A204.1 (cell line): Measurements from ENCODE around the gene IP6K1.
"Not testable (repeated sequence)": the region's sequence is repeated elsewhere in the genome, so short reads cannot be mapped to it uniquely, and the experiment has no call there.

Experiments
- FAIRE-seq: peaks from 2 replicates; lab custom pipeline; 2012; peaks lifted over from hg19 to GRCh38; lab: Jason Lieb, UNC

The IP6K1 gene

DNA sequence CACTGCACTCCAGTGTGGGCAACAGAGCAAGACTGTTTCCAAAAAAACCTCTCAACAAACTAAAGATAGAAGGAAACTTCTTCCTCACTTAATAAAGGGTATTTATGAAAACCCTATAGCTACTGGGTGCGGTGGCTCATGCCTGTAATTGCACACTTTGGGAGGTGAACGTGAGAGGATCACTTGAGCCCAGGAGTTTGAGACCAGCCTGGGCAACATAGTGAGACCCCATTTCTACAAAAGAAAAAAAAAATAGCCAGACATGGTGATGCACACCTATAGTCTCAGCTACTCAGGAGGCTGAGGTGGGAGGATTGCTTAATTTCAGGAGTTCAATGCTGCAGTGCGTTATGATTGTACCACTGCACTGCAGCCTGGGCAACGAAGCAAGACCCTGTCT, 22.4 kb downstream of the IP6K1 start:
- FAIRE-seq, result no peak

DNA sequence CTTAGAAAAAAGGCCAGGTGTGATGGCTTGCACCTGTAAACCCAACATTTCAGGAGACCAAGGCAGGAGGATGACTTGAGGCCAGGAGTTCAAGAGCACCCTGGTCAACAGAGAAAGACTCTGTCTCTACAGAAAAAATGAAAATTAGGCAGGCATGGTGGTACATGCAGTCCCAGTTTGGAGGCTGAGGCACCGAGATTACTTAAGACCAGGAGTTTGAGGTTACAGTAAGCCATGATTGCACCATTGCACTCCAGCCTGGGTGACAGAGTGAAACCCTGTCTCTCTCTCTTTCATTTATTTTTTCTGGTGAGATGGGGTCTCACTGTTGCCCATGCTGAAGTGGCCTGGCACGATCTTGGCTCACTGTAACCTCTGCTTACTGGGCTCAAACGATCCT, 24.7 kb downstream of the IP6K1 start:
- no peak for FAIRE-seq

DNA sequence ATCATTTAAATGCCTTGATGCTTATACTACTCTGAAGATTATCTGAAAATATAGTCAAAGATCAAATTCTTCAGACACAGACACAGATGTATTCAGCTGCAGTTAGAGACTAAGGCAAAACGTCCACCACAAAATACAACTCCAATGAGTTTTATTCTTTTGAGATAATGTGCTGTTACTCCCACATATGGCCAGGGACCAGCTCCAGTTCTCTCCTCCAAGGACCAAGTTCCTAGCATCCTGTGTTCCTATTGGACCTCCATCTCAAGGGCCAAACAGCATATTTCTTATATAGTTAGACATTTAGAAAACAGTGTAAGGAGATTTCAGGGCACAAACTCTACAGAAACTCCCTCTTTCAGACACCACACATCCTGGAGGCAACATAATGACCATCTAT, 27.1 kb downstream of the IP6K1 start:
- FAIRE-seq, result no peak

DNA sequence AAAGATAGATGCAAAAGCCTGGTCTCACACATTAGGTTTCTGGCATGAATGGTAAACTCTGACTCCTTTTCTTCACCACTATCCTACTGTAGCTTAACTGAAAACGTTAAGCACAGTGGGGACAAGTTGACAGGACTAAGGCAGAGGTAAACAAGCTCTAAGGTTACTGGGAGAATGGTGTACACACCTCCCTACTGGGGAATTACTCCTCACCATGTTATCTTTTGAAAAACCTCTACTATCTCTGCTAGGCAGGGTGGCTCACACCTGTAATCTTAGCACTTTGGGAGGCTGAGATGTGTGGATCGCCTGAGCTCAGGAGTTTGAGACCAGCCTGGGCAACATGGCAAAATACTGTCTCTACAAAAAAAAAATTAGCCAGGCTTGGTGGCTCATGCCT, 29.1 kb downstream of the IP6K1 start:
- FAIRE-seq, result no peak

DNA sequence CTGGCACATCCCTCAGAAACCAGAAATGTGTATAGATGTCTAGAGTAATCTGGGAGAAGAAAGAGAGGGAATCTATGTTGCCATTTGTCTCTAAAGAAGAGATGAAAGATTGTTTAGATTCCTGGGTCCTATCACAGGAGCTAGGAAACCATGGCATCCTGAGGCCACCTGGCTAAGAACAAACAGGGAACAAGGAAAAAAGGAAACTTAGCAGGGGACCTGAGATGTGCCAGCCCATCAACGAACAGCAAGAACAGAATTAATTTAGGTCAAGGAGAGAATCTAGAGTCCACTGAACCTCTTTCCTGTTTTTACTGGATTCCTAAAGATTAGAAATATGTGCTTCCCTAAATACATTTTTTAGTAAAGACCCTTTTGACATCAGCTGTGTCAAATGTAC, 30.3 kb downstream of the IP6K1 start:
- FAIRE-seq, result no peak

DNA sequence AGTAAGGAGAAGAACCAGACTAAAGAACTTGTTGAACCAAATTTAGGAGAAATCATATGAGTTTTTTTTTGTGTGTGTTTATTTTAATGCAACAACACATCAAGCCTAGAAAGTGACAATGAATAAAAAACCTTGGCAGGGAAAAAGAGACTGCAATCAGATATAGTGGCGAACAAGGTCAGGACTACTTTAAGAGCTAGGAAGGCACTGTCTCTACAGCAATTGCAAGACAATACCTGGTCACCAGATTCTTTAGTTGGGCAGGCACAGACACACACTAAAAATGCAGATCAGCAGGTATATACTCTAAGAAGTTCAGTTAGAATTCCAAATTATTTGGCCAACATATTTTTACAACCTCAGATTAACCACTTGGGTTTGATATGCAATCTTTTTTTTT, 31.8 kb downstream of the IP6K1 start:
- FAIRE-seq, result no peak

DNA sequence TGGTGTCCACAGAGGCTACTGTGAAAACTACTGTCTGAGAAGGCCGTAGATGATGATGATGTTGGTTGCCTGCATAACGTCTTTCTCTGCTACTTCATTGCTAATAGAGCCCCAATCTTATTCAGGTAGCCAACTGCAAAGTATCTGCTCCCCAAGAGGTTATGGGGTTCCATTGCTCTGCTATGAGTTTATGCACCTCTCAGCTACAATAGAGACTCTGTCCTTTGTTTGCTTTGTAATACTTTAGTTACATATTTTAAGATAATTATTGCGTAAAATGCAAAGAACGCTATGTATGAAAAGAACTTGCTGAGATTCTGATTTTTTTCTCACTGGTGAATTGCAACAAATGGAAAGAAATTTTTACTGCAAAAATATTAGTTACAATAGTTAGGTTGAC, 34.8 kb downstream of the IP6K1 start:
- FAIRE-seq, result no peak

DNA sequence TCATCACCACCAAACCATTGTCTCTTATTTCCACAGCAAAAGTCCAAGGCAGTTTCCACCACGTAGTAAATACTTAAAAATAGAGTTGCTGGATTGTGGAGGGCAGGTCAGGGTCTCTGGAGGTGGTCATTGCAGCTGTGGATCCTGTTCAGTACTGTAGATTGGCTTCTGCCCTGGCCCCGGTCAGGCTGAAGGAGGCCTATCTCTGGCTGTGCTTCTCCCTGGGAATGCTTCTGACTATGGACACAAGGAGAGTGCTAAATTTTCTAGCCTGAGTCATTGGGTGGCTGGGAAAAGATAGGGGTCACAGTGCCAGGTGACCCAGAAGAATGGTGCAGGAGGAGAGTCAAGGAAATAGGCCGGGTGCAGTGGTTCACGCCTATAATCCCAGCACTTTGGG, 36.3 kb downstream of the IP6K1 start:
- FAIRE-seq, result no peak

DNA sequence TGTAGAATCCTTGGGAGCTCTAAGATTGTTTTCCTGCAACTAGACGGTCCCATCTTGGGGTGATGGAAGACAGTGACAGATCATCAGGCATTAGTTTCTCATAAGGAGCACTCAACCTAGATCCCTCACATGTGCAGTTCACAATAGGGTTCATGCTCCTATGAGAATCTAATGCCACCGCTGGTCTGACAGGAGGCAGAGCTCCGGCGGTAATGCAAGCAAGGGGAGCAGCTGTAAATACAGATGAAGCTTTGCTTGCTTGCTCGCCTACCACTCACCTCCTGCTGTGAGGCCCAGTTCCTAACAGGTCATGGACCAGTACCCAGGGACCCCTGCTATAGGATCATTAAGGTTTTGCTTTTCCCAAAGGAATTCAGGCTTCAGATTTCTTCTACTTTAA, 37.5 kb downstream of the IP6K1 start:
- not testable (repeated sequence) for FAIRE-seq

DNA sequence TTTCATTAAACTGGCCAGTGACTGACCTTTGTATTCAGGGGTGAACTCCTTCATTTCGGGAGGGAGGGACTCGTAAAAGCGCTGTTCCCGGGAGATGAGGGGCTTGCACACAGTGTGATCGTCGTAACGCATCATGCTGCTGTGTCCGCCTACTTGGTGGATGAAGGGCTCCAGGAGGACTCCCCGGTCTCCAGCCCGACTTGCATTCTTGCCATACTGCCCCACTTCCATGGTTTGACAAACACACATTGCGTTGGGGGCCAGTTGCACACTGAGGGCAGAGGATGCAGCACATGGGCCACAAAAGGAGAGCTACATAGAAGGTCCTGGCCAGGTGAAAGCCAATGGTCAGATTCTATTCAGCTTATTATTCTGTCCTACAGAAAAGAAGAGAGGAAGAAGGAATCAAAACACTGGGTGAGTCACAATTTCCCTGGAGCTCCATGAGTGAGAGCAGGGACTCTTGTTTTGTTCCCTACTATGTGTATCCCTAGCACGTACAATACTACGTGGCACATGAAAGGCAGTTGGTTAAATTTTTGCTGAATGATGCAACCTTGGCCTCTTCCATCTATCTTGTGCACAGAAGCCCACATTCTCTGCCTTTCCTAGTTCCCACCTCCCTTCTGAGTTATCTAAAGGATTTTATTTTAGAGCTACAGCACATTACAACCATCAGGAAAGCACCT, 38.4 kb downstream of the IP6K1 start:
- FAIRE-seq, result no peak

DNA sequence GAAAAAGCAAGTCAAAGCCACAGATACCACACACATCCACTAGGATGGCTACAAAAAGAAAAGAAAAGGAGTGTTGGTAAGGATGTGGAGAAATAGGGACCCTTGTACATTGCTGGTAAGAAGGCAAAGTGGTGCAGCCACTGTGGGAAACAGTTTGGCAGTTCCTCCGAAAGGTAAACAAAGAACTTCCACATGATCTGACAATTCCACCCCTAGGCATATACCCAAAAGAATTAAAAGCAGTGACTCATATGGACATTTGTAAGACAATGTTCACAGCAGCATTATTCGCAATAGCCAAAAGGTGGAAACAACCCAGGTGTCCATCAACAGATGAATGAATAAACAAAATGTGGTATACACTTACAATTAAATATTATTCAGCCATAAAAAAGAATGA, 40.4 kb downstream of the IP6K1 start:
- FAIRE-seq, result no peak

DNA sequence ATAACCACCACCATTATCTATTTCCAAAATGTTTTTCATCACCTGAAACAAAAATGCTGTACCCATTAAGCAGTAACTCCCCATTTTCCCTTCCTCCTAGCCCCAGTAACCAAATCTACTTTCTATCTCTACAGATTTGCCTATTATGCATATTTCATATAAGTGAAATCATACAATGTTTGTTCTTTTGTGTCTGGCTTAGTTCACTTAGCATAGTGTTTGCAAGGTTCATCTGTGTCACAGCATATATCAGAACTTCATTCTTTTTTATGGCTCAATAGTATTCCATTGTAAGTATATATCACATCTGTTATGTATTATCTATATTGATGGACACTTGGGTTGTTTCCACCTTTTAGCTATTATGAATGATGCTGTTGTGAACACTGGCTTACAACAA, 45.9 kb downstream of the IP6K1 start:
- FAIRE-seq, result no peak

DNA sequence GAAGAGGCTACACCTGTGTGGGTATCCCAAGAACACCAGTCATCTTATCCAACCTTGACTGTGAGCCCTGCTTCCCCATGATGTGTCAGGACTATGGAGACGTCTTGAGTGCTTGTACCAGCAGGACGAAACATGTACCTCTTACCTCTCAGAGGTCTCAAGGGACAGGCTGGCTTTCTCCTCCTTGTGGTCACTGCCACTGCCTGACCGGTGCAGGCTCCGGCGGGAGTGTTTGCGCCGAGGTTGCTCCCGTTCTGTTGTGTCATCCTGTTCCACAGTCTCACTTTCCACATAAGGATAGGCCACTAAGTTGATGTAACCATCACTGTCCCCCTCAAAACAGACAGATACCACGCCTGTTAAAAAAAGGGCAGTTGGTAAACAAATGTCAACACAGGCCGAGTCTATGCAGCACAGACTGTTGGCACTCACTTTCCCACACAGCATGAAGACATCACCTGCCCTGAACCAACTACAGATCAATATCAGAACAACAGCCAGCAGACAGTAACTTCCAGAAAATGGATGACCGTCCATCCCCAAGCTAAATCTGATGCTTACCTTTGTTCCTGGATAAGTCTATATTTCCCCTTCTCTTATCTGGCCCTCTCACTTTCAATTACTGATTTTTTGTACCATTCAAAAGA, 48.2 kb downstream of the IP6K1 start:
- no peak for FAIRE-seq

DNA sequence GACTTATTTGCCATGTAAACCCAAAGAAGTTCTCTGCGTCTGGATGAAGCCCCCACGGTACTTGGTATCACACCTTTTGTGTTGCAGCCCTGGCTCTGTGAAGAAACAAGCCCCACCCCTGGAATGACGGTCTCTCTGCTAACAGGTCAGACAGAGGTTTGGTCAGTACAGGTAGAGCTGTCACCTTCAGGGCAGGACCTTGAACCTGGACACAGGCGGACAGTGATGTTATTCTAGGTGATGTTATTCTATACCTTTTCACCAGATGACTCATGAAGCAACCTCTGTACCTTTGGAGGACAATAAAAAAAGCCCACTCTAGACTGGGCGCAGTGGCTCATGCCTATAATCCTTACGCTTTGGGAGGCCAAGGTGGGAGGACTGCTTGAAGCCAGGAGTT, 51.6 kb downstream of the IP6K1 start:
- no peak for FAIRE-seq

DNA sequence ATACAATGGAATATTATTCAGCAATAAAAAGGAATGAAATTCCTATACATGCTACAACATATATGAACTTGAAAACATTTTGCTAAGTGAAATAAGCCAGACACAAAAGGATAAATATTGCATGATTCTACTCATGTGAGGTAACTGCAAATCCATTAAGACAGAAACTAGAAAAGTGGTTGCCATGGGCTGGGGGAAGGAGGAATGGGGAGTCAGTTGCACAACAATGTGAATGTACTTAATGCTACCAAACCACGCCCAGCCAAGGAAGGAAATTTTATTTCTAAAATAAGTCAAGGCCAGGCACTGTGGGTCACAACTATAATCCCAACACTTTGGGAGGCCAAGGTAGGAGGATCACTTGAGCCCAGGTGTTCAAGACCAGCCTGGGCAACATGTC, 52.8 kb downstream of the IP6K1 start:
- FAIRE-seq, result no peak

DNA sequence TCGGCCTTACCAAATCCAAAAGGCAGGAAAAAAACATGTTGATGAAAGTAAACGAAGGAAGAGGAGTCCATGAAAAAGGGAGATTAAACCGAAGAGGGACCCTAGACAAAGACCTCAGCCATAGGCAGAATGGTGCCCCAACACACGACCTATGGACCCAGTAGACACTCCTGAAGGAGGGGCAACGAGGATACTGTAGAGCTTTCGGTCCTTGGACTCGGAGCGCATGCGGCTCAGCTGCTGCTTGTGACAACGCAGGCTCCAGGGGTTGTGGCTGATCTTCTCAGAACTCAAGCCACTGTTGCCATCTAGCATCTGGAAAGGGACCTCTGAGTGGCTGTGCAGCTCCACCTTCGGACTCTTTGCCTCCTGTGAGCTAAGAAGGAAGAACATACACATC, 53.7 kb downstream of the IP6K1 start:
- no peak for FAIRE-seq

DNA sequence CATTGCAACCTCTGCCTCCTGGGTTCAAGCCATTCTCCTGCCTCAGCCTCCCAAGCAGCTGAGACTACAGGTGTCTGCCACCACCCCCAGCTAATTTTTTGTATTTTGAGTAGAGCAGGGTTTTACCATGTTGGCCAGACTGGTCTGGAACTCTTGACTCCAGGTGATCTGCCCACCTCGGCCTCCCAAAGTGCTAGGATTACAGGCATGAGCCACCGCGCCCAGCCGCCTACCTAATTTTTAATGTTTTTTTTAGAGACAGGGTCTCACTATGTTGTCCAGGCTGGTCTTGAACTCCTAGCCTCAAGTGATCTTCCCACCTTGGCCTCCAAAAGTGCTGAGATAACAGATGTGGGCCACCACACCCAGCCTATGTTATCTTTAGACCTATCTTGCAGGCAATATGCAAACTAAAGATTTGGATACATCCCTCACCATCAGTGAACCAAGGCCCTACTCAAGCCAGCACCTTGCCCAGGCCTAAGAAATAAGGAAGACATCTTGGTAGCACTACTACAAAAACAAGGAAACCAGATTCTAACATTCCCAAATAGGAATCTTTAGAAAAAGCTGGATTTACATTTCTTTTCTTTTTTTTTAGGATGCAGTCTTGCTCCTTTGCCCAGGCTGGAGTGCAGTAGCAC, 56.3 kb downstream of the IP6K1 start:
- no peak for FAIRE-seq

DNA sequence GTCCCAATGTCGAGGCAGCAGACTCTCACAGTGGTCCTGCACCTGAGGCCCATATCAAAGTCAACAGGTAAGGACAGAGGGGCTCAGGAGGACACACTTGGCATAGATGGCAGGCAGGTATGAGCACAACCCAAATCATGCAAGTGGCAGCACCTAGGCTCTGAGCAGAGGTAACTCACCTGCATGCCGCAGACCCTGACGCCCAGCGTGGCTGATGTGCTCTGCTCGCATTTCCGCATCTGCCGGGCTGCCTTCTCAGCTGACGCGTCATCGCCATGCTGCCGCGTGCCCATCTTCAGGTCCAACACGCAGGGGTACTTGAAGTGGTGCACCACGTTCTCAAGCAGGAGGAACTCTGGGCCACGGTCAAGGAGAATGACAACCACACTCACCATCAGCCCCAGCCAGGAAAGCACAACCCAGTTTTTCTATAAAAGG, 58.4 kb downstream of the IP6K1 start:
- no peak for FAIRE-seq

DNA sequence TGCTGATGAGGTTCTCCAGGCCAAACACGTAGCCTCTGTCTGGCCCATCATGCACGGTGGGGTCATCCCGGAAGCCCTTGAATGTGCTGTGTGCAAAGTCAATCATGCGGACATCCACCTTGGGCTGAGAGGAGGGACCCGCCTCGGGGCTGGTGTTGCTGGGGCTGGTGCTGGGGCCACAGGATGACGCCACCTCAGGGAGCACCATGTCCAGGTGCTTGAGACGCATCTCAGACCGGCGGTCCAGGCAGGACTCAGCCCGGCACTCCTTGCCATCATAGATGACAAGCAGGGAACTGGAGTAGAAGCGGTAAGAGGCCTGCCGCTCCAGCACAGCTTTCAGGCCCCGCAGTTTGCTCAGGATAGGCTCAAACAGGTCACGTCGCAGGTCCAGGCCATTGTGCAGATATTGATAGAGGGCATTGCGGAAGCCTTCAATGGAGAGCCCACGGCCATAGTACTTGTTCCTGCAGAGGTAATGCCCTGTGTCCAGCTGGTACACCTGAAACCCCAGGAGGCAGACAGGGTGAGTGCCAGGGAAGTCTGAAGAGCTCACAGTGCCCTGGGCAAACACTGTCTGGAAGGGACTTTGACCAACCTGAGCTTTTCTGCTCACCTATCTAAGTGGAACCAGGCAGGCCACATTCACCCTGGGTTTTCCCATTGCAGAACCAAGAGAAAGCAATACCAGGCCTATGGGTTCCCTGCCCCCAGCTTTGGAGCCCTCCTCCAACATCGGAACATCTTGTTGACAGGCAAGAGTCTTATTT, 59.0 kb downstream of the IP6K1 start:
- no peak for FAIRE-seq

DNA sequence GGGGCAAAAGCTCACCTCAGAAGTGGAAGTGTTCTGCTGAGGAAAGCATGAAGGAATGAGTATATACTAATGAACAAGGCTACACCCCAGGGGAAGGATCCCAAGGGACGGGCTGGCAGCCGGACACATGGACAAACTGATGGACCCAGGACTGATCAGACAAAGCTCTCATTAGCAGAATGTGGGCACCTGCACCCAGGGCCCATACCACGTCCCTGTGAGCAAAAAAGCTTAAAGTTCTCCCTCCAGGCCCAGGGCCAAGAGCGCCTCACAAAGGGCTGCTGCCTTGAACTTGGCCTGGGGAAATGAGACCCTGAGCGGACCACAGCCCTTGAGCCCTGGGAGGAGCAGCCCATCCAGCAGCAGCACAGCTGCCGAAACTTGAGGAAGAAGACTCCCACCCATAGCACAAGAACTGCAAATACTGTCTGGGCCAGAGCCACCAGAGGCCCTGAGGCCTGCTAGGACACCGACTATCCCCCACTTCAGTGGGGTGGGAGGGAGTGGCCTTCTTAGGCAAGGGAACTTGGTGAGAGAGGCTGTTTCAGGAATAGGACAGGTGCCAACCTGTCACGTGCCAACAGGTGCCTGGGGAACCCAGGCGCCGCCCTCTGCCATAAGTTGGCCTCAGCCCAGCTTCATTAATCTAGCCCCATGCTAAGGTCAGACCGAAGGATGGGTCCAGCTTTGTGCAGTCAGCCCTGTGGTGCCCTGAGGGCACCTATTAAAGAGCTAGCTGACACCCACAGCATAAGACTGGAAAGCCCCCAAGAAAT, 60.2 kb downstream of the IP6K1 start:
- no peak for FAIRE-seq

DNA sequence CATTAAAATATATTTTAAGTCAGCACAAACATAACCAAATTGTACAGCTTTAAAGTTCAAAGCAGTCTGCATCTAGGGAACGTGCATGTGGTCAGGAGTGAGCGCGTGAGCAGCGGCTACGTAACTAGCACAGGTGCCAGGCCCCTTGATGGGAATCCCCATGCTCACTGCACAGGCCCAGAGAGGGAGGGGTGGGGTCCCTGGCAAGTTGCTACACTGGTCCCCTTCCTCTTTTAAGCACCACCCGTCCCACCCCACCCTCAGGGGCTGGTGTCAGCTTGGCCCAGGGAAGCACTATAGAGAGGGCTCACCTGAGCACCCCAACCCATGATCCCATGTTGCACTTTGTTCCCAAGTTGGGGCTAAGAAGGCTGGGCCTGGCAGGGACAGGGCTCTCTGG, 61.8 kb downstream of the IP6K1 start:
- FAIRE-seq, result no peak
